Cardiac muscle cell (in vitro differentiated cells and primary cell): Measurements from ENCODE around the gene TMEM37. TPM values are rescaled to one million over a fixed set of nuclear protein-coding genes. Genes with fewer than 3 reads are reported as not detected.
"Not testable (repeated sequence)": the region's sequence is repeated elsewhere in the genome, so short reads cannot be mapped to it uniquely, and the experiment has no call there.

Source experiments
- DNase-seq, 2 donors: peaks; one replicate each; pipeline versions ENCODE4 v3.0.0 to v3.0.0-alpha.2; 2010 to 2017; ENCODE audit warnings: low read depth in 1 of 2, low spot score in 1 of 2
- H3K27ac ChIP-seq: fragments of 200-600 bp; sonication (generic); 2 replicates; pipeline ENCODE4 v1.5.1; 2016
- H3K27me3 ChIP-seq: fragments of 200-600 bp; sonication (generic); 2 replicates; pipeline ENCODE4 v1.6.0; 2016; ENCODE audit warnings: control low read depth
- H3K36me3 ChIP-seq: fragments of 200-600 bp; sonication (generic); 2 replicates; pipeline ENCODE4 v1.5.1; 2016; ENCODE audit warnings: control low read depth
- H3K4me1 ChIP-seq: fragments of 200-600 bp; sonication (generic); 2 replicates; pipeline ENCODE4 v1.8.1; 2017; ENCODE audit warnings: low read depth, mild to moderate bottlenecking, mixed run types
- H3K4me3 ChIP-seq: fragments of 200-600 bp; sonication (generic); 2 replicates; pipeline ENCODE4 v1.5.1; 2016; ENCODE audit warnings: mild to moderate bottlenecking
- H3K9me3 ChIP-seq: fragments of 200-600 bp; sonication (generic); 2 replicates; pipeline ENCODE4 v1.5.1; 2017; ENCODE audit warnings: low read depth, mild to moderate bottlenecking, control low read depth
- polyA plus RNA-seq: library from polyadenylated mRNA; unstranded; fragments of >200 nt; fragmentation: Nextera tagmentation; extraction: Ambion mirVana; gene quantifications from 2 replicates; pipeline ENCODE4 v1.2.1, GENCODE V29; 2016
- total RNA-seq: library from RNA; depleted of rRNA; stranded (reverse); fragments of >200 nt; gene quantifications from 2 replicates; pipeline ENCODE4 v1.2.3, GENCODE V29; 2016
- TF ChIP-seq, protein P1 (sequence below): IDR thresholded peaks from 2 replicates; pipeline ENCODE4 v1.5.1; 2012; ENCODE audit warnings: low read depth, mild to moderate bottlenecking, low read length

TMEM37 gene
- total and polyA plus RNA-seq, 2 experiments from 2014 or later, result 2.1 to 4.3 TPM

- no peaks in the 10 kb centered on the region for H3K36me3 ChIP-seq
- no peak overlapping the region for H3K27ac ChIP-seq
- H3K4me3 ChIP-seq, result no peak overlapping the region
- peak in 1 of 2 donors; percentile 70 for DNase-seq
- no peaks in the 10 kb centered on the region for H3K4me1 ChIP-seq
- H3K9me3 ChIP-seq, result no peaks in the 10 kb centered on the region
- TF ChIP-seq, protein P1, sequence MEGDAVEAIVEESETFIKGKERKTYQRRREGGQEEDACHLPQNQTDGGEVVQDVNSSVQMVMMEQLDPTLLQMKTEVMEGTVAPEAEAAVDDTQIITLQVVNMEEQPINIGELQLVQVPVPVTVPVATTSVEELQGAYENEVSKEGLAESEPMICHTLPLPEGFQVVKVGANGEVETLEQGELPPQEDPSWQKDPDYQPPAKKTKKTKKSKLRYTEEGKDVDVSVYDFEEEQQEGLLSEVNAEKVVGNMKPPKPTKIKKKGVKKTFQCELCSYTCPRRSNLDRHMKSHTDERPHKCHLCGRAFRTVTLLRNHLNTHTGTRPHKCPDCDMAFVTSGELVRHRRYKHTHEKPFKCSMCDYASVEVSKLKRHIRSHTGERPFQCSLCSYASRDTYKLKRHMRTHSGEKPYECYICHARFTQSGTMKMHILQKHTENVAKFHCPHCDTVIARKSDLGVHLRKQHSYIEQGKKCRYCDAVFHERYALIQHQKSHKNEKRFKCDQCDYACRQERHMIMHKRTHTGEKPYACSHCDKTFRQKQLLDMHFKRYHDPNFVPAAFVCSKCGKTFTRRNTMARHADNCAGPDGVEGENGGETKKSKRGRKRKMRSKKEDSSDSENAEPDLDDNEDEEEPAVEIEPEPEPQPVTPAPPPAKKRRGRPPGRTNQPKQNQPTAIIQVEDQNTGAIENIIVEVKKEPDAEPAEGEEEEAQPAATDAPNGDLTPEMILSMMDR, result no peak
- H3K27me3 ChIP-seq, result no peaks in the 10 kb centered on the region
These were observed 41.9 kb upstream of the TMEM37 start for GRCh38 chr2:119389615-119390306.

DNA sequence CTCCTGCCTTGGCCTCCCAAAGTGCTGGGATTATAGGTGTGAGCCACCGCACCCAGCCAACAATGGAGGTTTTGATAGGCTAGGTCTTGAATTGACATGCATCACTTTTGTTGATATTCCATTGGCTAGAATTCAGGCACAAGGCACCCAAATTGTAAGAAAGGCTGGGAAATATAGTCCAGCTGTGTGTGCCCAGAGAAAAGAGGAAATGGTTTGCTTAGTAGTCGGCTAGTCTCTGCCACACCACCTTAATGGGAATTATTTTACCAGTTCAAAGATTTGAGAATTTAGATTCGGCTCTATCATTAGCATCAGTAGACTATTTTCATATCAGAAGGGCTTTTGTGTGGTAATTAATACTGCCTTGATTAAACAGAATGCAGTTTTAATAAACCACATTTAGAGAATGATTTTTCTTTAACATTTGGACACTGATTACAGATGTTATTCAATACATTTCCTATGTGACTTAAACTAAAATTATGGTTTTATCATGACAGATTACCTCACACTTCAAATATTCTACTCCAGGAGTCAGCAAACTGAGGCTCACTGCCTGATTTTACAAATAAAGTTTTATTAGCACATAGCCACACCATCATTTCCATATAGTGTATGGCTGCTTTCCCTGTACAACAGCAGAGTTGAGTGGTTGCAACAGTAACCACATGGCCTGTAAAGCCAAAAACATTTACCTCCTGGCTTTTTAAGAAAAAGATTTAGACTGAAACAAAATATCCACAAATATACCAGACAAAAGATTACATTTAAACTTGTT lies 37.5 kb upstream of the TMEM37 start:
- H3K4me3 ChIP-seq, result no peak overlapping the region

DNA sequence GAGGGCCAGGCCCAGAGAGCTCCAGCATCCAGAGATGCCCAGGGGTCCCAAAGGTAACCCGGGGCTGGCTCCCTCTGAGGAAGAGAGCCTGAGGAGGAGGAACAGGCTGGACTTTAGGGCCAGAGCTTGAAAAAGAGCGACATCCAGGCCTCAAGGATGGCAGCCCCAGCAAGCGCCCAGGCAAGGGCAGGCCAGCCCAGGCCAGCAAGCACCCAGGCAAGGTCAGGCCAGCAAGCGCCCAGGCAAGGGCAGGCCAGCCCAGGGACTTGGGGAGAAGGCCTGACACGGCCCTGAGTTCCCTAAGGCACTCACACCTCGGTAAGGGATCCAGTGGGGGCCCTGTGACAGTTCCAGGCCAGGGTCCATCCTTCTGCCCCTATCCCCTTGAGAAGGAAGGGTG lies 34.5 kb upstream of the TMEM37 start:
- Histone ChIP-seq H3K4me3 (no peak overlapping the region), H3K9me3 (no peaks in the 10 kb centered on the region)
- TF ChIP-seq, protein P1, result no peak

More for the DNA sequence above, 37.5 kb upstream of the TMEM37 start:
- DNase-seq, result no peak
- Histone ChIP-seq H3K27me3 (no peaks in the 10 kb centered on the region), H3K36me3 (no peaks in the 10 kb centered on the region), H3K27ac (no peak overlapping the region), H3K9me3 (no peaks in the 10 kb centered on the region), H3K4me1 (no peaks in the 10 kb centered on the region)
- TF ChIP-seq, protein P1, result no peak

DNA sequence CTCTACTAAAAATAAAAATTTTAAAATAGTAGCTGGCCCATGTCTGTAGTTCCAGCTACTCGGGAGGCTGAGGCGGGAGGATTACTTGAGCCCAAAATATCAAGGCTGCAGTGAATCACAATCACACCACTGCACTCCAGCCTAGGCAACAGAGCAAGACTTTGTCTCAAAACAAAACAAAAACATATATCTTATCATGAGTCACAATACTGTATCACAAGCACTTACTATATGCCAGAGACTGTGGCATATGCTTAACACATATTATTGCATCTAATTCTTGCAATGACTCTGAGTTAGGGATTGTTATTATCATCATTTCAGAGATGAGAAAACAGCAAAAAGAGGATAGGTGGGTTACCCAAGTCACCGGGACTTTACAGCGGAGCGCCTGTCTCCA lies 29.5 kb upstream of the TMEM37 start:
- H3K4me3 ChIP-seq, result no peak overlapping the region
- TF ChIP-seq, protein P1, result no peak
- no peaks in the 10 kb centered on the region for H3K36me3 ChIP-seq

More for the DNA sequence above, 34.5 kb upstream of the TMEM37 start:
- DNase-seq, result no peak
- Histone ChIP-seq H3K27me3 (no peaks in the 10 kb centered on the region), H3K27ac (no peak overlapping the region), H3K4me1 (no peaks in the 10 kb centered on the region), H3K36me3 (no peaks in the 10 kb centered on the region)

GRCh38 chr2:119402645-119403560 lies 28.8 kb upstream of the TMEM37 start:
- no peaks in the 10 kb centered on the region for H3K36me3 ChIP-seq
- H3K4me3 ChIP-seq, result no peak overlapping the region
- TF ChIP-seq, protein P1, result no peak
- H3K4me1 ChIP-seq, result no peaks in the 10 kb centered on the region
- no peak overlapping the region for H3K27ac ChIP-seq
- peak in 1 of 2 donors; percentile 32 for DNase-seq
- no peaks in the 10 kb centered on the region for H3K9me3 ChIP-seq
- H3K27me3 ChIP-seq, result no peaks in the 10 kb centered on the region

More for the DNA sequence above, 29.5 kb upstream of the TMEM37 start:
- Histone ChIP-seq H3K4me1 (no peaks in the 10 kb centered on the region), H3K9me3 (no peaks in the 10 kb centered on the region), H3K27me3 (no peaks in the 10 kb centered on the region), H3K27ac (no peak overlapping the region)
- DNase-seq, result no peak

DNA sequence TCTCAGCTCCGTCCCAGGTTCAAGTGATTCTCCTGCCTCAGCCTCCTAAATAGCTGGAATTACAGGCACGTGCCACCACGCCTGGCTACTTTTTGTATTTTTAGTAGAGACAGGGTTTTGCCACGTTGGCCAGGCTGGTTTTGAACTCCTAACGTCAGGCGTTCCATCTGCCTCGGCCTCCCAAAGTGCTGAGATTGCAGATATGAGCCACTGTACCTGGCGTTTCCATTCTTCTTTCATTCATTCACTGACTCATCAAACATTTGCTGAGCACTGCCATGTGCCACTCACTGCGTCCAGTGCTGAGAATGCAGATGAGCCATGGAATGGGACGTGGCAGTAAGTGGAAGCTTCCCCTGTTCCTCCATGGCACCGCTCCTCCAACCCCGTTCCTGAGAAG lies 28.0 kb upstream of the TMEM37 start:
- H3K9me3 ChIP-seq, H3K4me1 ChIP-seq, H3K27me3 ChIP-seq, DNase-seq, H3K36me3 ChIP-seq, H3K27ac ChIP-seq, H3K4me3 ChIP-seq: not testable (repeated sequence)
